Activated T-helper 1 cell treated with Interleukin-2 at 50 U/mL for 16 hours (primary cell): ENCODE data around the gene CCL5.

Experiments
- DNase-seq: peaks from one replicate; pipeline ENCODE4 v3.0.0-alpha.2; 2020; ENCODE audit warnings: low read depth

CCL5 gene

DNA sequence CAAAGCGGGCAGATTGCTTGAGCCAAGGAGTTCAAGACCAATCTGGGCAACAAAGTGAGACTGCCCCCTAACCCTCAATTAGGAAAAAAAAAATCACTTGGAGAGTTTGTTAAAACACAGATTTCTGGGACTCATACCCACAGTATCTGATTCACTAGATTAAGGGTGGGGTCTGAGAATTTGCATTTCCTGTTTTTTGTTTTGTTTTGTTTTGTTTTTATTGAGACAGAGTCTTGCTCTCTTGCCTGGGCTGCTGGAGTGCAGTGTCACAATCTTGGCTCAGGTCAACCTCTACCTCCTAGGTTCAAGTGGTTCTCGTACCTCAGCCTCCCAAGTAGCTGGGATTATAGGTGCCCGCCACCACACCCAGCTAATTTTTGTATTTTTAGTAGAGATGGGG is 12.6 kb downstream of the CCL5 start:
- no peak for DNase-seq

GRCh38 chr17:35866341-35866950 is 13.7 kb downstream of the CCL5 start:
- no peak for DNase-seq

GRCh38 chr17:35865412-35866340 is 14.5 kb downstream of the CCL5 start:
- DNase-seq = no peak

DNA sequence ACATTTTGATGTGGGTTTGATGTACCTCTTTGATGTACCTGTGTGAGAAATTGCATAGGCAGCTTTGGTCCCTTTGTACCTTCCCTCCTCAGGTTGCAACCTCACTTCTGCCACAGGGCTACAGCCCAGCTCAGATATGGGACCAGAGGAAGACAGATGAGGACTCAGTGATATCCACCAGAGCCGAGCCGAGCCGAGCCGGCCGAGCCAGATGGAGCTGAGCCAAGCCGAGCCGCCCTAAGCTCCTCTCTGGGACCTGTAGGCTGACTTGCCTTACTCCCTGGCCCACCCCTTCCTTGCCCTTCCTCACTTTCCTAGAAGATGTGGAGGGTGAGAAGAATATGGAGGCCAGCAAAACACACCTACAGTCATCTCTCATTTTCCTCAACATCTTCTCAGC is 15.3 kb downstream of the CCL5 start:
- no peak for DNase-seq

DNA sequence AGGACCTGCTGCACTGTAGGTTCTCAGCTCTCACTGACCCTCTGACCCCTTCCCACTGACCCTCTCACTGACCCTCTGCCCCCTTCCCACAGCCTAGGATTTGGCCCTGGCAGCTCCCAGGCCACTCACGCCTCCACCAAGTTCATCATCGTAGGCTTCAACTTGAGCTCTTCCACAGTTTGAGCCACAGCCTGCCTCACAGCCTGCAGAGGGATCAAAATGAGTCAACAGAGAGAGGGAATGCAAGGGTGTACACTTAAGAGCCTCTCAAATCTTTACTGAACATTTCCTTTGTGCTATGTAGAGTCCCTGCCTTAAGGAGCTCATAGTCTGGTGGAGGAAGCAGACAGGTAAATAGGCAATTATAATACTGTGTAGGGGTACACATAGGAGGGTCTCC is 23.6 kb downstream of the CCL5 start:
- no peak for DNase-seq

DNA sequence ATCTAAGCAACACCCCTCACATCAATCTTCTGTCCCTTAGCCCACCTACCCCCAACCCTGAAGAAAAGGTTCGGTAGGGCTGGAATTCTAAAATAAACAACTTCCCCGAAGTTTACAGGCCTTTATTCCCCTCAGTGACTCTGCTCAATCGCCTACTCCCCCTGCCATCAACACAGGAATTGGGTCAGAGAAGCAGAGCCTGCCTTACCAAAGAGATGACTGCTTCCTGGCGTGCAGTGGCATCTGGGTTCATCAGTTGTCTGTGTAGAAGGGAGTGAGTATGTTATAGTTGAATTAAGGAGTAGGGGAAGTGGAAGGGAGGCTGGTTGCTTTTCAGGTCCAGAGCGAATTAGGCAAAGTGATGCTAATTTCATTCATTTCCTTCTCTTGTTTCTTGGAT is 24.2 kb downstream of the CCL5 start:
- no peak for DNase-seq

- peak; percentile 11 for DNase-seq
These were observed 30.5 kb downstream of the CCL5 start for GRCh38 chr17:35849469-35850348.

- DNase-seq = no peak
These were observed 32.4 kb downstream of the CCL5 start for GRCh38 chr17:35847633-35848373.

GRCh38 chr17:35847006-35847405 is 33.2 kb downstream of the CCL5 start:
- no peak for DNase-seq

DNA sequence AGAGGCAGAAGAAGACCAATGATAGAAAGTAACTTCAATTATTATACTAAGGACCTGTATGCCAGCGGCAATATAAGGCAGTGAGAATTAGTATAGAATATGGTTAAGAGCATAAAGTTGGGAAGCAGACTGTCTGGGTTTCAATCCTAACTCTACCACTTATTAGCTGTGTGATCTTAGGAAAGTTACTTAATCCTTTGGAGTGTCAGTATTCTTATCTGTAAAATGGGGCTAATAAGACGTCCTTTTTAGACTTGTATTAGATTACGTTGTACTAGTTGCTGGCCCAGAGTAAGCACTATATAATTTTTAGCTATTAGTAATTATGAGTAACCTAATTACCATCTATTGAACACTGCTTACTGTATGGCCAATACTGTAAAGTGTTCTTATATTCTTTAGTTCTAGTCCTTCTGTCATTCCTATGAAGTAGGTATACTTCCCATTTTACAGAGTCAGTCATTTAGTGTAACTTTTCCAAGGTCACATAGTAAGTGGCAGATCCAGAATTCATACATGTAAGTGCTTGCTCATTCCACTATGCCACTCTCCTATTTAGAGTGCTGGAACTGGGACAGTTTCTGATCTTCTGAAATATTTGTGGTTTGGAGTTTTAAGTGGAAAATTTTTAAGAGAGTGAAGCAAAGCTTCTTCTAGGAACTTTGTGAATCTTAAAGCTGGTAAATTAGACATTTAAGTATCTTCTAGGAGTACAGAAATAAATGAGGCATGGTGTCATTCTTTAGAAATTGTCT is 33.9 kb downstream of the CCL5 start:
- DNase-seq = no peak

DNA sequence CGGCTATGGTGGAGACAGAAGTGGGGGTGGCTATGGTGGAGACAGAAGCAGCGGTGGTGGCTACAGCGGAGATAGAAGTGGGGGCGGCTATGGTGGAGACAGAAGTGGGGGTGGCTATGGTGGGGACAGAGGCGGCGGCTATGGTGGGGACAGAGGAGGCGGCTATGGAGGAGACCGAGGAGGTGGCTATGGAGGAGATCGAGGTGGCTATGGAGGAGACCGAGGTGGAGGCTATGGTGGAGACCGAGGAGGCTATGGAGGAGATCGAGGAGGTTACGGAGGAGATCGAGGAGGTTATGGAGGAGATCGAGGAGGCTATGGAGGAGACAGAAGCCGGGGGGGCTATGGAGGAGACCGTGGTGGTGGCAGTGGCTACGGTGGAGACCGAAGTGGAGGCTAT is 35.6 kb downstream of the CCL5 start:
- no peak for DNase-seq

DNA sequence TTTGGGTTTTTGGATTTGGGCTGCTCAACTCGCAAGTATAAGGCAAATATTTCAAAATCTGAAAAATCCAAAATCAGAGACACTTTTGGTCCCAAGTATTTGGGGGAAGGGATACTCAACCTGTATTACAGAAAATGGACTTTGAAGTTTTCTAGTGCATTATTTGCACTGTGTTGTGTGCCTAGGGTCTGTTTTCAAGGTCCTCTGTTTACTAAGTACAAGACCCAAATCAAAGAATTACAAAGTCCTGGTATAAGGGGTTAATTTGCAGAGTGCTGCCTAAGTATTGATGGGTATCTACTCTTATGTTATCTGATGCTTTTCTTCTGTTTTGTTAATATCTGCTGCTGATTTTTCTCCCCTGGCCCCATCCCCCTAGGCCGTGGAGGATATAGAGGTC is 36.5 kb downstream of the CCL5 start:
- no peak for DNase-seq

GRCh38 chr17:35842239-35842638 is 37.9 kb downstream of the CCL5 start:
- DNase-seq = no peak

GRCh38 chr17:35841505-35841904 is 38.7 kb downstream of the CCL5 start:
- DNase-seq = no peak

DNA sequence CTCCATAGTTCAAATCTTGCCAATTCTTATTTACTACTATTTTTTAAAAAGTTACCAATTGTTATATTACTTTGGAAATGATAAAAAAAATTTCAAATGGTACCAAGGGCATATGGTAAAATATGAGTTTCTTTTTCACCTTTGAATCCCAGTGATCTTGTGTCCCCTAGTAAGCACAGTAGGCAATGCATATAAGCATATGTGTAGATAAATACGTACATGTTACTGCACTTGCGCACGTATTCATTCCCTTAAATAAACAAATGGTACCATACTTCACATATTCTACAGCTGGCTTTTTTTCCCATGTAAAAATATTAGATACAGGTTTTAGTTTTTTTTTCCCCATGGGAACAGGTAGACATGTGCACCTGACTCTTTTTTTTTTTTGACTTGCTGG is 39.1 kb downstream of the CCL5 start:
- no peak for DNase-seq

DNA sequence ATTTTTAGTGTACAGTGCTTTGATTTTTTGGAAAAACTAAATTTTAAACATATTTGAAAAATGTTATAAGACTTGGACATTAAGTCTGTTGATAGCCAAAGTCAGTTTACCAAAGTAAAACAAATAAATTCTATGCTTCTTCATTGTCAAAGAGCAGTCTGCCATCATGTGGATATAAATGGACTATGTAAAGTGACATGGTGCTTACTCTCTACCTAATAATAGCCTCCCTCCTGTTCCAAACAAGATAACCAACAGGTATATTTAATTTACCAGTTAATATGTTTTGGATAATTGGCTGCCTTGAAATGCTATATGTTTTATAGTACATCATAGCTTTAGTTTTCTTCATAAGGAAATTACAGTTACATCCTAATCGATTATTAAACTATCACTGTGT is 55.0 kb downstream of the CCL5 start:
- DNase-seq = no peak
